Mesendoderm (in vitro differentiated cells): Measurements from ENCODE around the gene IQCH.
A peak's percentile ranks its signal among the peaks of the same experiment; 100 is the strongest.

Experiments
- DNase-seq: peaks from one replicate; pipeline ENCODE4 v3.0.0; 2013
- H2AK5ac ChIP-seq: 2 replicates; pipeline ENCODE4 v1.6.1; 2013; ENCODE audit warnings: low read length, inconsistent platforms
- H2BK120ac ChIP-seq: 2 replicates; pipeline ENCODE4 v1.6.1; 2013; ENCODE audit warnings: low read depth, mild to moderate bottlenecking, low read length, moderate library complexity, mixed read lengths
- H2BK15ac ChIP-seq: replicated peaks from 2 replicates; pipeline ENCODE4 v1.6.1; 2013; ENCODE audit warnings: low read depth, mild to moderate bottlenecking, moderate library complexity
- H2BK5ac ChIP-seq: 2 replicates; pipeline ENCODE4 v1.6.1; 2013; ENCODE audit warnings: low read length, inconsistent platforms
- H3K18ac ChIP-seq: 2 replicates; pipeline ENCODE4 v1.6.1; 2013; ENCODE audit warnings: mild to moderate bottlenecking, low read length, mixed read lengths
- H3K23ac ChIP-seq: one replicate; pipeline ENCODE4 v1.6.1; 2013; ENCODE audit warnings: low read length
- H3K27ac ChIP-seq: 2 replicates; pipeline ENCODE4 v1.5.1; 2013; ENCODE audit warnings: low read depth, mild to moderate bottlenecking, inconsistent platforms, low read length, moderate library complexity
- H3K27me3 ChIP-seq: 2 replicates; pipeline ENCODE4 v1.6.1; 2013; ENCODE audit warnings: low read length, control low read depth, mild to moderate bottlenecking, inconsistent platforms; ENCODE audit not compliant: insufficient read depth, poor library complexity
- H3K36me3 ChIP-seq: 2 replicates; pipeline ENCODE4 v1.6.1; 2013; ENCODE audit warnings: low read length, inconsistent platforms; ENCODE audit not compliant: control insufficient read depth, insufficient read depth
- H3K4ac ChIP-seq: one replicate; pipeline ENCODE4 v1.6.1; 2013; ENCODE audit warnings: low read depth, mild to moderate bottlenecking, low read length, moderate library complexity
- H3K4me1 ChIP-seq: 2 replicates; pipeline ENCODE4 v1.6.1; 2013; ENCODE audit warnings: low read depth, low read length, inconsistent platforms; ENCODE audit not compliant: control insufficient read depth
- H3K4me2 ChIP-seq: 2 replicates; pipeline ENCODE4 v1.6.1; 2013; ENCODE audit warnings: low read length
- H3K4me3 ChIP-seq: 2 replicates; pipeline ENCODE4 v1.5.1; 2013; ENCODE audit warnings: mild to moderate bottlenecking, low read length
- H3K56ac ChIP-seq: one replicate; pipeline ENCODE4 v1.6.1; 2013; ENCODE audit warnings: low read length
- H3K79me1 ChIP-seq: 2 replicates; pipeline ENCODE4 v1.6.1; 2013; ENCODE audit warnings: low read length, inconsistent platforms
- H3K79me2 ChIP-seq: 2 replicates; pipeline ENCODE4 v1.6.1; 2013; ENCODE audit warnings: mild to moderate bottlenecking, low read length; ENCODE audit not compliant: control insufficient read depth, insufficient read depth
- H3K9ac ChIP-seq: 2 replicates; pipeline ENCODE4 v1.6.1; 2013; ENCODE audit warnings: low read length, inconsistent platforms
- H4K5ac ChIP-seq: one replicate; pipeline ENCODE4 v1.6.1; 2013; ENCODE audit warnings: low read length
- H4K8ac ChIP-seq: one replicate; pipeline ENCODE4 v1.6.1; 2013; ENCODE audit warnings: low read depth, mild to moderate bottlenecking, control low read depth, low read length, moderate library complexity
- WGBS: extraction: QIAGEN DNeasy Blood & Tissue Kit; methylation state at CpG from one replicate; pipeline ENCODE4 v1.1.7; 2013; ENCODE audit warnings: low lambda C conversion rate, missing lambda C conversion rate; ENCODE audit not compliant: insufficient coverage; ENCODE audit errors: extremely low coverage; 5-methylcytosine and 5-hydroxymethylcytosine counted together

The IQCH gene

GRCh38 chr15:67373971-67374370, 119.4 kb downstream of the IQCH start:
- no peaks in the 10 kb centered on the region for H3K4me1 ChIP-seq
- no peak overlapping the region for H3K9ac ChIP-seq

GRCh38 chr15:67379530-67379929, 124.9 kb downstream of the IQCH start:
- Histone ChIP-seq H3K18ac (no peak overlapping the region), H3K79me2 (no peaks in the 10 kb centered on the region), H3K9ac (no peak overlapping the region), H3K27ac (no peak overlapping the region), H3K36me3 (no peaks in the 10 kb centered on the region), H3K79me1 (no peaks in the 10 kb centered on the region), H4K5ac (no peak overlapping the region), H3K4me1 (no peaks in the 10 kb centered on the region), H3K23ac (no peak overlapping the region), H2BK15ac (no peak overlapping the region), H3K4me2 (no peak overlapping the region), H3K4ac (no peak overlapping the region), H3K27me3 (no peaks in the 10 kb centered on the region), H4K8ac (no peak overlapping the region), H2BK5ac (no peak overlapping the region), H3K56ac (no peak overlapping the region), H2BK120ac (no peak overlapping the region), H3K4me3 (no peak overlapping the region), H2AK5ac (no peak overlapping the region)
- DNase-seq: no peak
- no CpG with 5 or more reads among the region's 3 CpGs for WGBS

More at GRCh38 chr15:67373971-67374370, 119.4 kb downstream of the IQCH start:
- H2AK5ac ChIP-seq: no peak overlapping the region
- H2BK120ac ChIP-seq: no peak overlapping the region
- no peak overlapping the region for H3K4me3 ChIP-seq
- no peak overlapping the region for H4K8ac ChIP-seq
- H3K56ac ChIP-seq: no peak overlapping the region
- DNase-seq: no peak
- no peak overlapping the region for H2BK15ac ChIP-seq
- H3K4me2 ChIP-seq: no peak overlapping the region
- no peaks in the 10 kb centered on the region for H3K79me2 ChIP-seq
- H3K79me1 ChIP-seq: no peaks in the 10 kb centered on the region
- H3K23ac ChIP-seq: no peak overlapping the region
- no peak overlapping the region for H3K4ac ChIP-seq
- H3K27ac ChIP-seq: no peak overlapping the region
- H2BK5ac ChIP-seq: no peak overlapping the region
- no peak overlapping the region for H4K5ac ChIP-seq
- H3K36me3 ChIP-seq: no peaks in the 10 kb centered on the region
- no peak overlapping the region for H3K18ac ChIP-seq
- no peaks in the 10 kb centered on the region for H3K27me3 ChIP-seq

DNA sequence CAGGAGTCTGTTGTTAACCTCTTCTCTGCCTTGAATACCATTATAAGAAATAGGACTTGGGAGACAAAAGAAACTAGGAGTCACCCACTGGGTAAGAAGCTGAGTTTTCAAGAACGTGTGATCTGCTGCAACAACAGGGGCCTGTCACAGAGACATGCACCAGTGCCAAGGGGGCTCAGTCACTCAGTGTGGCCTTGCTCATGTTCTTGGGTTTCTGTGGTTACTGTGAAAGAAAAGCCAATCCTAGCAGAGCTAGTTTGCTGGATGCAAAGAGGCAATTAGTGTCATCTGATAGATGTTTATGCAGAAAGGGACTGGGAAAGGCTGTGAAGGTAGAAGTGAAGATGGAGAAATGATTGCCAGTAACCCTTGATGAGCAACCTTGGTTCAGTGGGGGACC, 126.3 kb downstream of the IQCH start:
- no peak overlapping the region for H4K8ac ChIP-seq
- no peaks in the 10 kb centered on the region for H3K79me2 ChIP-seq
- WGBS: no CpG with 5 or more reads among the region's 1 CpG
- no peaks in the 10 kb centered on the region for H3K79me1 ChIP-seq
- no peak overlapping the region for H3K4me3 ChIP-seq
- H4K5ac ChIP-seq: no peak overlapping the region
- H3K4me1 ChIP-seq: no peaks in the 10 kb centered on the region
- no peak overlapping the region for H3K27ac ChIP-seq
- no peak overlapping the region for H2BK15ac ChIP-seq
- H3K23ac ChIP-seq: no peak overlapping the region
- no peak overlapping the region for H3K4me2 ChIP-seq
- no peak overlapping the region for H3K56ac ChIP-seq
- H3K9ac ChIP-seq: no peak overlapping the region
- H3K18ac ChIP-seq: no peak overlapping the region
- no peak overlapping the region for H2AK5ac ChIP-seq
- no peak for DNase-seq
- H2BK5ac ChIP-seq: no peak overlapping the region
- H3K4ac ChIP-seq: no peak overlapping the region
- no peak overlapping the region for H2BK120ac ChIP-seq
- H3K36me3 ChIP-seq: no peaks in the 10 kb centered on the region
- H3K27me3 ChIP-seq: no peaks in the 10 kb centered on the region

GRCh38 chr15:67381416-67382045, 126.9 kb downstream of the IQCH start:
- no peaks in the 10 kb centered on the region for H3K36me3 ChIP-seq
- no peaks in the 10 kb centered on the region for H3K4me1 ChIP-seq
- no peak overlapping the region for H3K4ac ChIP-seq
- no peak overlapping the region for H3K27ac ChIP-seq
- H3K18ac ChIP-seq: no peak overlapping the region
- H2BK5ac ChIP-seq: no peak overlapping the region
- no peak overlapping the region for H2AK5ac ChIP-seq
- H3K79me2 ChIP-seq: no peaks in the 10 kb centered on the region
- no peaks in the 10 kb centered on the region for H3K27me3 ChIP-seq
- no peak for DNase-seq
- WGBS: no CpG with 5 or more reads among the region's 8 CpGs
- no peak overlapping the region for H2BK15ac ChIP-seq
- H3K23ac ChIP-seq: no peak overlapping the region
- no peak overlapping the region for H4K5ac ChIP-seq
- no peak overlapping the region for H3K56ac ChIP-seq
- H3K9ac ChIP-seq: no peak overlapping the region
- no peak overlapping the region for H2BK120ac ChIP-seq
- H4K8ac ChIP-seq: no peak overlapping the region
- no peak overlapping the region for H3K4me3 ChIP-seq
- no peaks in the 10 kb centered on the region for H3K79me1 ChIP-seq
- no peak overlapping the region for H3K4me2 ChIP-seq

DNA sequence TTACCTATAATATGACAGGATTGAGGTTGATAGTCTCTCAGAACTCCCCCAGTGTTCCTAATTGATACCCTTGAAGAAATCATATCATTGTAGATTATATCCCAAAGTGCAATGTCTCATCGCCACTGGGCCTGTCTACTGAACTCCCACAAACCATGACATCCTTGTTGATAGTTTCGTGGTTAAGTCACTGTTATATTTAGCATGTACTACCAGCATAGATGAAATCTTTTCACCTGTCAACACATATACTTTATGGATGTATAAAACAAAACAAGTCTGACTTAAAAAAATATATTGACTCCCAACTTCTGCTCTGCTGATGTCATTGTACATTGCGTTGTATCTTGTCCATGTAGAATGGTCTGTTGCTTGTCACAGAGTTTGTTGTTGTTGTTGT, 128.1 kb downstream of the IQCH start:
- H3K9ac ChIP-seq: no peak overlapping the region
- no peaks in the 10 kb centered on the region for H3K36me3 ChIP-seq
- no peak overlapping the region for H2BK120ac ChIP-seq
- H3K4me1 ChIP-seq: no peaks in the 10 kb centered on the region
- H3K4ac ChIP-seq: no peak overlapping the region
- H3K4me3 ChIP-seq: no peak overlapping the region
- H4K5ac ChIP-seq: no peak overlapping the region
- DNase-seq: no peak
- no peaks in the 10 kb centered on the region for H3K79me1 ChIP-seq
- H2BK5ac ChIP-seq: no peak overlapping the region
- H3K23ac ChIP-seq: no peak overlapping the region
- H3K56ac ChIP-seq: no peak overlapping the region
- H3K79me2 ChIP-seq: no peaks in the 10 kb centered on the region
- no peak overlapping the region for H2BK15ac ChIP-seq
- no peaks in the 10 kb centered on the region for H3K27me3 ChIP-seq
- no peak overlapping the region for H4K8ac ChIP-seq
- no CpG with 5 or more reads among the region's 3 CpGs for WGBS
- no peak overlapping the region for H3K4me2 ChIP-seq
- H3K27ac ChIP-seq: no peak overlapping the region
- no peak overlapping the region for H2AK5ac ChIP-seq
- no peak overlapping the region for H3K18ac ChIP-seq

- Histone ChIP-seq H3K4me1 (no peaks in the 10 kb centered on the region), H3K4me2 (no peak overlapping the region), H3K23ac (no peak overlapping the region), H3K36me3 (no peaks in the 10 kb centered on the region), H3K4ac (no peak overlapping the region), H2BK5ac (no peak overlapping the region), H3K56ac (no peak overlapping the region), H3K18ac (no peak overlapping the region), H2BK120ac (no peak overlapping the region), H3K9ac (no peak overlapping the region), H3K27me3 (no peaks in the 10 kb centered on the region), H3K27ac (no peak overlapping the region), H3K79me2 (no peaks in the 10 kb centered on the region), H2AK5ac (no peak overlapping the region), H2BK15ac (no peak overlapping the region), H3K4me3 (no peak overlapping the region), H4K5ac (no peak overlapping the region), H3K79me1 (no peaks in the 10 kb centered on the region), H4K8ac (no peak overlapping the region)
- DNase-seq: peak; percentile 4
- no CpG with 5 or more reads among the region's 1 CpG for WGBS
Measured at GRCh38 chr15:67383899-67384298, 129.3 kb downstream of the IQCH start.
